Tibial nerve (tissue), 3 donors: ENCODE data around the gene PTPRT.

Source experiments
- POLR2A ChIP-seq, 2 donors: fragments of 450-650 bp; IDR thresholded peaks; one replicate each; pipeline ENCODE4 v1.6.1; 2017; ENCODE audit warnings: antibody characterized with exemption in 2 of 2, mild to moderate bottlenecking in 2 of 2, moderate library complexity in 2 of 2
- TF ChIP-seq, protein P1 (sequence below), 5 experiments: fragments of 200-600 bp in 3 of 5; fragments of 450-650 bp in 2 of 5; sonication (generic) in 3 of 5; IDR thresholded peaks; one replicate each; pipeline ENCODE4 v1.5.1; 2016 to 2019; ENCODE audit warnings: antibody characterized with exemption in 5 of 5, mild to moderate bottlenecking in 3 of 5, moderate library complexity in 2 of 5

DNA sequence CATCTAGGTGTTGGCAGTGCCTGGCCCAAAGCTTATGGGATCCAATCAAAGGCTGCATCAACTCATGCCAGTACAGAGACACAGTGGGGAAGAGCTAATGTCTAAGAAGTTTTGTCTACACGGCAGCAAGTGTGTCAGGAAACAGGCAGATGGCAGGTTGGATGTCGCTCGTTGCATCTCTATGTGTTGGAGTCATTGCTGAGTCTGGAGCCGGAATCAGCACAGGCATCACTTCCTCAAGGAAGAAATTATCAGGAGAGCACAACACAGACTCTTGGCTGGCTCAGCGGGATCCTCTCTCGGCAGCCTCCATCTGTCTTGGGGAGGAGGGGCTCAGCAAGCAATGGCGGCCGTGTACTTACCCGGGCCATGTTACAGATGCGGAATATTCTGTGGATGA is 1104.3 kb downstream of the PTPRT start:
- TF ChIP-seq, protein P1, sequence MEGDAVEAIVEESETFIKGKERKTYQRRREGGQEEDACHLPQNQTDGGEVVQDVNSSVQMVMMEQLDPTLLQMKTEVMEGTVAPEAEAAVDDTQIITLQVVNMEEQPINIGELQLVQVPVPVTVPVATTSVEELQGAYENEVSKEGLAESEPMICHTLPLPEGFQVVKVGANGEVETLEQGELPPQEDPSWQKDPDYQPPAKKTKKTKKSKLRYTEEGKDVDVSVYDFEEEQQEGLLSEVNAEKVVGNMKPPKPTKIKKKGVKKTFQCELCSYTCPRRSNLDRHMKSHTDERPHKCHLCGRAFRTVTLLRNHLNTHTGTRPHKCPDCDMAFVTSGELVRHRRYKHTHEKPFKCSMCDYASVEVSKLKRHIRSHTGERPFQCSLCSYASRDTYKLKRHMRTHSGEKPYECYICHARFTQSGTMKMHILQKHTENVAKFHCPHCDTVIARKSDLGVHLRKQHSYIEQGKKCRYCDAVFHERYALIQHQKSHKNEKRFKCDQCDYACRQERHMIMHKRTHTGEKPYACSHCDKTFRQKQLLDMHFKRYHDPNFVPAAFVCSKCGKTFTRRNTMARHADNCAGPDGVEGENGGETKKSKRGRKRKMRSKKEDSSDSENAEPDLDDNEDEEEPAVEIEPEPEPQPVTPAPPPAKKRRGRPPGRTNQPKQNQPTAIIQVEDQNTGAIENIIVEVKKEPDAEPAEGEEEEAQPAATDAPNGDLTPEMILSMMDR (IDR thresholded peaks at IDR 0.05) = no peak
- TF ChIP-seq POLR2A (IDR thresholded peaks at IDR 0.05) = no peak
